Fibroblast of lung (primary cell): ENCODE data around the gene FTO.

Experiments used
- CTCF ChIP-seq, 2 donors: IDR thresholded peaks in 1 of 2; conservative IDR thresholded peaks in 1 of 2; 1 replicate in 1 of 2; 2 replicates in 1 of 2; pipeline ENCODE4 v1.5.1; 2011 to 2012; ENCODE audit warnings: low read length in 2 of 2, control low read depth in 1 of 2, inconsistent platforms in 1 of 2, low read depth in 1 of 2, mild to moderate bottlenecking in 1 of 2
- EZH2 ChIP-seq: IDR thresholded peaks from 2 replicates; pipeline ENCODE4 v1.5.1; 2012; ENCODE audit warnings: low read length, control low read depth, mild to moderate bottlenecking; ENCODE audit errors: missing control alignments

GRCh38 chr16:53915452-53916160 is 211.7 kb downstream of the FTO start:
- TF ChIP-seq CTCF (conservative IDR thresholded peaks at IDR 0.05 in 1 of 2, IDR thresholded peaks at IDR 0.05 in 1 of 2; ENCODE audit: low read depth in 1 of 2, low read length in 2 of 2), result no peak
- no peak for TF ChIP-seq EZH2
